A549 treated with CpdA at 1 μM for 4 hours (cell line): ENCODE results near the gene AFAP1. TPM values are rescaled to one million over a fixed set of nuclear protein-coding genes. Genes with fewer than 3 reads are reported as not detected.

Experiments
- total RNA-seq: library from RNA; stranded (reverse); fragments of 200-300 nt; extraction: Qiagen RNA extraction; gene quantifications from 5 replicates; pipeline ENCODE4 v1.2.3, GENCODE V29; 2022; ENCODE audit warnings: low read depth

Gene AFAP1
- total RNA-seq = 28.0 to 36.9 TPM (median 33.6 TPM) in 5 replicates

GRCh38 chr4:7939377-7940108 lies at the start of gene AFAP1:
AFAP1 (minus strand) TSS chr4:7939861; CDS start chr4:7872078, 67,783 bp downstream.

Other genes with a start within 250 kb of the AFAP1 start
- 0.35 to 0.87 TPM (median 0.40 TPM) in 5 replicates for gene ABLIM2, start 219.0 kb upstream of the AFAP1 start, total RNA-seq